Measurements from ENCODE around the gene SCUBE1.

GRCh38 chr22:43234264-43234988, 108.7 kb downstream of the SCUBE1 start:
- TF ChIP-seq, protein P1, sequence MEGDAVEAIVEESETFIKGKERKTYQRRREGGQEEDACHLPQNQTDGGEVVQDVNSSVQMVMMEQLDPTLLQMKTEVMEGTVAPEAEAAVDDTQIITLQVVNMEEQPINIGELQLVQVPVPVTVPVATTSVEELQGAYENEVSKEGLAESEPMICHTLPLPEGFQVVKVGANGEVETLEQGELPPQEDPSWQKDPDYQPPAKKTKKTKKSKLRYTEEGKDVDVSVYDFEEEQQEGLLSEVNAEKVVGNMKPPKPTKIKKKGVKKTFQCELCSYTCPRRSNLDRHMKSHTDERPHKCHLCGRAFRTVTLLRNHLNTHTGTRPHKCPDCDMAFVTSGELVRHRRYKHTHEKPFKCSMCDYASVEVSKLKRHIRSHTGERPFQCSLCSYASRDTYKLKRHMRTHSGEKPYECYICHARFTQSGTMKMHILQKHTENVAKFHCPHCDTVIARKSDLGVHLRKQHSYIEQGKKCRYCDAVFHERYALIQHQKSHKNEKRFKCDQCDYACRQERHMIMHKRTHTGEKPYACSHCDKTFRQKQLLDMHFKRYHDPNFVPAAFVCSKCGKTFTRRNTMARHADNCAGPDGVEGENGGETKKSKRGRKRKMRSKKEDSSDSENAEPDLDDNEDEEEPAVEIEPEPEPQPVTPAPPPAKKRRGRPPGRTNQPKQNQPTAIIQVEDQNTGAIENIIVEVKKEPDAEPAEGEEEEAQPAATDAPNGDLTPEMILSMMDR (IDR thresholded peaks at IDR 0.05), result no peak
- TF ChIP-seq POLR2A (IDR thresholded peaks at IDR 0.05), result no peak

Data from thyroid gland (tissue), 4 donors.